HCT116 (cell line): ENCODE data around the gene RIPK3. TPM values are rescaled to one million over a fixed set of nuclear protein-coding genes. Genes with fewer than 3 reads are reported as not detected.

Experiments used
- ATAC-seq: fragments of 200-7000 bp; cut with Tn5 transposase; 2 replicates; pipeline ENCODE4 v1.9.1; 2020; ENCODE audit warnings: mild to moderate bottlenecking, moderate library complexity
- BruUV-seq: library from RNA; stranded (reverse); fragments of 400-500 nt; replicated peaks from 2 replicates; lab custom pipeline; 2021; lab: Mats Ljungman, UMichigan
- CTCF ChIA-PET: fragments of 300-600 bp; sonication (Branson Sonifier 250); formaldehyde crosslinking; loops from one replicate; lab custom pipeline; 2021; ENCODE audit warnings: antibody characterized with exemption; lab: Charles Lee
- POLR2A ChIA-PET: fragments of 300-600, 350-600 bp; sonication (Branson Sonifier 250); formaldehyde crosslinking; loops from one replicate; lab custom pipeline; 2021; ENCODE audit warnings: antibody characterized with exemption; lab: Charles Lee
- RAD21 ChIA-PET, 2 experiments: fragments of 300-600 bp; sonication (Branson Sonifier 250); formaldehyde crosslinking; loops; one replicate each; lab custom pipeline; 2023; ENCODE audit warnings: low total read pairs in 2 of 2; ENCODE audit not compliant: uncharacterized antibody in 2 of 2, unreplicated experiment in 2 of 2, low non-redundant PET in 1 of 2; lab: Charles Lee
- DNase-seq: peaks from one replicate; pipeline ENCODE4 v3.0.0-alpha.2; 2010; ENCODE audit warnings: low read depth, low spot score
- H2AFZ ChIP-seq: fragments of 200-600 bp; shearing (Covaris generic), sonication (generic); 2 replicates; pipeline ENCODE4 v1.6.1; 2017; ENCODE audit warnings: low read depth, mixed run types, mixed read lengths, antibody characterized with exemption, low read length; ENCODE audit not compliant: poor library complexity, severe bottlenecking
- H3K27ac ChIP-seq: 2 replicates; pipeline ENCODE4 v1.5.1; 2012; ENCODE audit warnings: low read depth, low read length
- H3K27me3 ChIP-seq: fragments of 200-600 bp; sonication (generic); 2 replicates; pipeline ENCODE4 v1.6.1; 2016; ENCODE audit warnings: mixed run types, low read length, mixed read lengths; ENCODE audit not compliant: insufficient read depth
- H3K36me3 ChIP-seq, 2 experiments: fragments of 200-500 bp in 1 of 2; fragments of 200-600 bp in 1 of 2; sonication (Bioruptor generic) in 1 of 2; sonication (generic) in 1 of 2; 2 replicates each; pipeline versions ENCODE4 v1.5.1 to v1.6.1; 2014 to 2016; ENCODE audit warnings: low read length in 2 of 2, inconsistent platforms in 1 of 2, mixed read lengths in 1 of 2, mixed run types in 1 of 2; ENCODE audit not compliant: insufficient read depth in 2 of 2, control insufficient read depth in 1 of 2
- H3K4me1 ChIP-seq, 2 experiments: fragments of 200-600 bp in 1 of 2; sonication (generic) in 1 of 2; 2 replicates each; pipeline versions ENCODE4 v1.5.1 to v1.6.1; 2012 to 2017; ENCODE audit warnings: low read length in 2 of 2, inconsistent platforms in 1 of 2, mild to moderate bottlenecking in 1 of 2, mixed read lengths in 1 of 2, mixed run types in 1 of 2, moderate library complexity in 1 of 2; ENCODE audit not compliant: insufficient read depth in 2 of 2, control insufficient read depth in 1 of 2
- H3K4me2 ChIP-seq: fragments of 200-600 bp; sonication (generic); 2 replicates; pipeline ENCODE4 v1.6.1; 2017; ENCODE audit warnings: mixed run types, low read length, mixed read lengths
- H3K4me3 ChIP-seq, 2 experiments: fragments of 200-600 bp in 1 of 2; sonication (generic) in 1 of 2; replicated peaks in 1 of 2; 2 replicates each; pipeline ENCODE4 v1.5.1; 2011 to 2016; ENCODE audit warnings: low read length in 2 of 2, control low read depth in 1 of 2, low read depth in 1 of 2, mild to moderate bottlenecking in 1 of 2, mixed read lengths in 1 of 2, mixed run types in 1 of 2
- H3K79me2 ChIP-seq: fragments of 200-600 bp; sonication (generic); 2 replicates; pipeline ENCODE4 v1.6.1; 2017; ENCODE audit warnings: mild to moderate bottlenecking, mixed run types, low read length, moderate library complexity, mixed read lengths; ENCODE audit not compliant: insufficient read depth
- H3K9ac ChIP-seq: fragments of 200-600 bp; sonication (generic); 2 replicates; pipeline ENCODE4 v1.6.1; 2016; ENCODE audit warnings: low read length, mixed read lengths
- H3K9me2 ChIP-seq: fragments of 200-600 bp; sonication (generic), shearing (Covaris generic); 2 replicates; pipeline ENCODE4 v1.6.1; 2017; ENCODE audit warnings: mixed run types, mild to moderate bottlenecking, moderate library complexity; ENCODE audit not compliant: insufficient read depth
- H3K9me3 ChIP-seq, 2 experiments: fragments of 200-500 bp in 1 of 2; fragments of 200-600 bp in 1 of 2; sonication (Bioruptor generic) in 1 of 2; sonication (generic) in 1 of 2; 2 replicates each; pipeline ENCODE4 v1.6.1; 2014 to 2017; ENCODE audit warnings: low read length in 2 of 2, mixed read lengths in 2 of 2, inconsistent platforms in 1 of 2, low read depth in 1 of 2, mild to moderate bottlenecking in 1 of 2, mixed run types in 1 of 2, moderate library complexity in 1 of 2; ENCODE audit not compliant: control insufficient read depth in 1 of 2, insufficient read depth in 1 of 2
- H4K20me1 ChIP-seq: fragments of 200-600 bp; sonication (generic), shearing (Covaris generic); 2 replicates; pipeline ENCODE4 v1.6.1; 2017; ENCODE audit warnings: mixed run types, mild to moderate bottlenecking, moderate library complexity; ENCODE audit not compliant: insufficient read depth
- ATF3 ChIP-seq: IDR thresholded peaks from 2 replicates; pipeline ENCODE4 v1.6.1; 2012
- POLR2AphosphoS5 ChIP-seq: IDR thresholded peaks from 2 replicates; pipeline ENCODE4 v1.6.1; 2011; ENCODE audit warnings: mild to moderate bottlenecking, low read depth, low read length, moderate library complexity
- RAD21 ChIP-seq: IDR thresholded peaks from 2 replicates; pipeline ENCODE4 v1.6.1; 2012; ENCODE audit warnings: low read depth, mild to moderate bottlenecking
- TCF7L2 ChIP-seq: IDR thresholded peaks from 2 replicates; pipeline ENCODE4 v1.7.0; 2011; ENCODE audit warnings: borderline replicate concordance, inconsistent platforms; ENCODE audit not compliant: insufficient read depth, insufficient read length; ENCODE audit errors: extremely low read depth
- ZFX ChIP-seq: fragments of 450-650 bp; IDR thresholded peaks from 2 replicates; pipeline ENCODE4 v1.6.1; 2017
- intact Hi-C: fragments of 100-400 bp; cut with micrococcal nuclease; formaldehyde crosslinking; loops from 2 replicates; pipeline ENCODE4 v1.10.0; 2022
- total RNA-seq: library from RNA; stranded (reverse); gene quantifications from one replicate; pipeline ENCODE4 v1.2.1, GENCODE V29; 2021; ENCODE audit not compliant: unreplicated experiment

Gene RIPK3
- total RNA-seq, 1 experiment from 2014 or later = not detected

DNA sequence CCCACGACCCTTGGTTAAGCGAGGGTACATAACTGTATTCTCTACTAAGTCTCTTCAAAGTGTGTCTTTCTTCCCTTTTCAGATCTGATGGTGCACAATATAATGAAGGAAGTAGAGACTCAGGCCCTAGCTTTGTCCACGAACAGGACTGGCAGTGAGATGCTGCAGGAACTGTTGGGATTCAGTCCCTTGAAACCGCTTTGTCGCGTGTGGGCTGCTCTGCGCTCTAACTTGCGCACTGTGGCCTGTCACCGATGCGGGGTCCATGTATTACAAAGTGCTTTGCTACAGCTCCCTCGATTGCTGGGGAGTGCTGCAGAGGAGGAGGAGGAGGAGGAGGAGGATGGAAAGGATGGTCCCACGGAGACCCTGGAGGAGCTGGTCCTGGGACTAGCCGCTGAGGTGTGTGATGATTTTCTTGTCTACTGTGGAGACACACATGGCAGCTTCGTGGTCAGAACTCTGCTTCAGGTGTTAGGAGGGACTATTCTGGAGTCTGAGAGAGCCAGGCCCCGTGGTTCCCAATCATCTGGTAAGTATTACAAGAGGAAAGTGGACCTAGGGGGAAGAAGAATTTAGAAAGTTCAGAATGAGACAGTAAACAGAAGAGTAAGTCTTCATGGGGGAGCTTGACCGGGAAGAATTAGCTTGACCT lies 39.3 kb downstream of the RIPK3 start:
- CTCF ChIA-PET = interaction anchor here (1.1 to 4.7 kb wide), 6 partner anchors 8 to 136 kb away, joined by 3 to 71 read pairs (median 12); partner anchors contain the start of genes CIDEB and TINF2
- H3K36me3 ChIP-seq = peaks cover 37 to 45% of the 10 kb centered on the region in 2 experiments
- no peaks in the 10 kb centered on the region for H3K27me3 ChIP-seq
- no peak for TF ChIP-seq ZFX
- TF ChIP-seq ATF3 = no peak
- TF ChIP-seq TCF7L2 = no peak
- no peak for TF ChIP-seq RAD21
- no peak for TF ChIP-seq POLR2AphosphoS5
- TF ChIP-seq, all 23 proteins: peak for 0
- ChIA-PET POLR2A (interaction anchor here (0.8 to 3.7 kb wide), 4 partner anchors 29 to 207 kb away, joined by 3 to 30 read pairs (median 6); partner anchors contain the start of genes KHNYN, PCK2, RABGGTA and TINF2), RAD21 (interaction anchor here (0.7 to 1.8 kb wide), 3 partner anchors 57 to 131 kb away, joined by 3 to 9 read pairs (median 4); partner anchors contain the start of gene TINF2 (in 2 of the 2))
- DNase-seq (no peak), ATAC-seq (no peak)
- BruUV-seq = no TSS peak
- peak overlapping the region; percentile 95 for H3K4me2 ChIP-seq
- H3K4me3 ChIP-seq = peak overlapping the region; percentile 66 to 80
- H3K9ac ChIP-seq = peak overlapping the region; percentile 79
- peak overlapping the region; percentile 77 for H3K27ac ChIP-seq
- no peaks in the 10 kb centered on the region for H4K20me1 ChIP-seq
- intact Hi-C loops = no loop called here
- H3K79me2 ChIP-seq = peaks cover 28% of the 10 kb centered on the region
- no peaks in the 10 kb centered on the region for H3K9me2 ChIP-seq
- H2AFZ ChIP-seq = no peak overlapping the region
- H3K4me1 ChIP-seq = peaks cover 17 to 31% of the 10 kb centered on the region in 2 experiments
- no peaks in the 10 kb centered on the region for H3K9me3 ChIP-seq
